LNCaP clone FGC (cell line): ENCODE data around the gene MBOAT2.

Experiments used
- DNase-seq: peaks from one replicate; pipeline ENCODE4 v3.0.0-alpha.2; 2011; ENCODE audit warnings: low read depth
- H3K4me3 ChIP-seq: 2 replicates; pipeline ENCODE4 v1.5.1; 2011; ENCODE audit warnings: mild to moderate bottlenecking, low read depth, low read length, control low read depth
- CTCF ChIP-seq: IDR thresholded peaks from 2 replicates; pipeline ENCODE4 v1.5.1; 2012; ENCODE audit warnings: mild to moderate bottlenecking; ENCODE audit not compliant: control insufficient read depth, insufficient read depth; ENCODE audit errors: extremely low read depth

MBOAT2 gene

GRCh38 chr2:8886202-8886518, 117.3 kb downstream of the MBOAT2 start:
- DNase-seq = no peak
- no peak overlapping the region for H3K4me3 ChIP-seq
- no peak for TF ChIP-seq CTCF

- DNase-seq = no peak
- H3K4me3 ChIP-seq = no peak overlapping the region
- TF ChIP-seq CTCF = no peak
Measured at GRCh38 chr2:8885449-8886201, 117.9 kb downstream of the MBOAT2 start.

GRCh38 chr2:8884812-8885211, 118.7 kb downstream of the MBOAT2 start:
- DNase-seq = no peak
- H3K4me3 ChIP-seq = no peak overlapping the region
- TF ChIP-seq CTCF = no peak

GRCh38 chr2:8882094-8882493, 121.4 kb downstream of the MBOAT2 start:
- H3K4me3 ChIP-seq = no peak overlapping the region
- TF ChIP-seq CTCF = peak; percentile 49
- DNase-seq = no peak

GRCh38 chr2:8877894-8878293, 125.6 kb downstream of the MBOAT2 start:
- TF ChIP-seq CTCF = no peak
- no peak overlapping the region for H3K4me3 ChIP-seq

GRCh38 chr2:8877332-8877731, 126.2 kb downstream of the MBOAT2 start:
- H3K4me3 ChIP-seq = no peak overlapping the region
- TF ChIP-seq CTCF = no peak
- DNase-seq = no peak

More at GRCh38 chr2:8877894-8878293, 125.6 kb downstream of the MBOAT2 start:
- DNase-seq = no peak

GRCh38 chr2:8876628-8877027, 126.9 kb downstream of the MBOAT2 start:
- no peak for DNase-seq
- no peak for TF ChIP-seq CTCF
- H3K4me3 ChIP-seq = no peak overlapping the region
